GM18511 (cell line): ENCODE data around the gene SPRY1.
A peak's percentile ranks its signal among the peaks of the same experiment; 100 is the strongest.

Experiments
- ATAC-seq: cut with Tn5 transposase; IDR thresholded peaks from one replicate; pipeline ENCODE4 v1.9.1; 2021; ENCODE audit warnings: mild to moderate bottlenecking, moderate library complexity; ENCODE audit not compliant: unreplicated experiment

SPRY1 gene

GRCh38 chr4:123408471-123409084 is 12.0 kb downstream of the SPRY1 start:
- no peak for ATAC-seq

GRCh38 chr4:123409334-123409733 is 12.7 kb downstream of the SPRY1 start:
- no peak for ATAC-seq

- no peak for ATAC-seq
Measured at GRCh38 chr4:123411514-123411913, 14.9 kb downstream of the SPRY1 start.

GRCh38 chr4:123412091-123412505 is 15.5 kb downstream of the SPRY1 start:
- peak; percentile 88 for ATAC-seq

GRCh38 chr4:123412700-123413512 is 16.3 kb downstream of the SPRY1 start:
- ATAC-seq, result peak; percentile 12

GRCh38 chr4:123415576-123415975 is 19.0 kb downstream of the SPRY1 start:
- no peak for ATAC-seq

- ATAC-seq, result peak; percentile 33
Measured at GRCh38 chr4:123415977-123416376, 19.4 kb downstream of the SPRY1 start.

- no peak for ATAC-seq
Measured at GRCh38 chr4:123417813-123418212, 21.2 kb downstream of the SPRY1 start.

GRCh38 chr4:123418351-123418931 is 21.8 kb downstream of the SPRY1 start:
- ATAC-seq, result peak; percentile 80

- ATAC-seq, result no peak
Measured at GRCh38 chr4:123419885-123420755, 23.5 kb downstream of the SPRY1 start.

GRCh38 chr4:123421227-123421936 is 24.8 kb downstream of the SPRY1 start:
- no peak for ATAC-seq

GRCh38 chr4:123421937-123422781 is 25.6 kb downstream of the SPRY1 start:
- peak; percentile 45 for ATAC-seq

- no peak for ATAC-seq
Measured at GRCh38 chr4:123423819-123424218, 27.2 kb downstream of the SPRY1 start.

GRCh38 chr4:123427951-123428350 is 31.4 kb downstream of the SPRY1 start:
- ATAC-seq, result no peak

GRCh38 chr4:123430031-123430430 is 33.4 kb downstream of the SPRY1 start:
- ATAC-seq, result no peak

GRCh38 chr4:123430501-123430900 is 33.9 kb downstream of the SPRY1 start:
- no peak for ATAC-seq

GRCh38 chr4:123433573-123433972 is 37.0 kb downstream of the SPRY1 start:
- no peak for ATAC-seq

- ATAC-seq, result no peak
Measured at GRCh38 chr4:123433976-123434375, 37.4 kb downstream of the SPRY1 start.

GRCh38 chr4:123435246-123436113 is 38.9 kb downstream of the SPRY1 start:
- ATAC-seq, result no peak
